Amygdala (tissue), 56 donors: ENCODE results near the gene ARID1B.

Experiments used
- DNase-seq, 56 donors: peaks; one replicate each; lab custom pipeline; 2025; lab: John Stamatoyannopoulos, UW

Gene ARID1B

DNA sequence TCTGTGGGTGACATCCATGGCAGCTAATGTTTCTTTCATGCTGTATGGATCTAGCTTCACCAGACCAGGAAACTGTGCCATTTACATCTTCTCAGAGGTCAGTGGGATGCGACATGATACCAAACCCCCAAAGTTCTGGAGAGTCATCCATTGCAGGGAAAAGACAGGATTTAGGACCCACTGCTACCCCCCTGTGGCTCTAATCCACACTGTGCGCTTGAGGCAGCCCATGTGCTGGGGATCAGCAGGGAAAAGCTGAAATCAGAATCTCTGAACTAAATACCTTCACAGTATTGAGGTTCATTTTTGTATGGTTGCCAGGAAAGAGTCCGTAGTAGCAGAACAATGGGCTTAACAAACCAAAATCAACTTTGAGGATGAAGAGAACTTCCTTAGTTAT, 381.7 kb downstream of the ARID1B start:
- DNase-seq, result no peak

DNA sequence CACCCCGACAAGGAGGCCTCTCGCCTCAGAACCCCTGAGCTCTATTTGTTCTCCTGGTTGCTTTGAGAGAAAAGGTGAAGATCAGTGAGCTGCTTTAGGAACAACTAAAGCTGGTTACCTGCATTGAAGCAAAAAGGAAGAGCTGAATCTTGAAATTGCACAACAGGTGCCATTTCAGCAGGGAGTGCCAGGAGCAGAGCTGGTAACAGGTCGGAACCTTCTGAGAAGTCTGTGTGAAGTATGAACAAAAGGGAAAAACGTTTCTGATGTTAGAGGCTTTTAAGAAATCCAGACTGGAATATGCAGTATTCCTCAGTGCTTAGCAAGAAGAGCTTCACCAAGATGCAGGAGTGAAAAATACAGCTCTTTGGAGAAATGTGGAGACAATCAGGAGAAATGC, 382.2 kb downstream of the ARID1B start:
- no peak for DNase-seq

DNA sequence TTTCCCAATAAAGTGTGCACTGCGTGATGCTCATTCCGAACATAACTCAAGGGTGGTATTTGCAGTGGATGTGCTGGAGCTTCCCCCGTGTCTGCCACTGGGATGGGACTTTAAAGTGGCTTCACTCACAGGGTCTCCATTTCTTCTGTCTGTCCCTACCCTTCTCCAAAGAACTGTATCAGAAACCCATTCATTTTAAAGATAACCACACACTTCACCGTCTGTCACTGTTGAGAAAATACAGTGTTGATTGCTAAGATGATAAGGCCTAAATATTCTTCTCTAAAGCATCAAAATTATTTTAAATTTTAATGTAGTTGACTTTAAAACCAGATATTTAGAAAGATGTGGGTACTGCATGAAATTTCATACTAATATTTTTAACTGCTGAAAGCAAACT, 384.7 kb downstream of the ARID1B start:
- no peak for DNase-seq

DNA sequence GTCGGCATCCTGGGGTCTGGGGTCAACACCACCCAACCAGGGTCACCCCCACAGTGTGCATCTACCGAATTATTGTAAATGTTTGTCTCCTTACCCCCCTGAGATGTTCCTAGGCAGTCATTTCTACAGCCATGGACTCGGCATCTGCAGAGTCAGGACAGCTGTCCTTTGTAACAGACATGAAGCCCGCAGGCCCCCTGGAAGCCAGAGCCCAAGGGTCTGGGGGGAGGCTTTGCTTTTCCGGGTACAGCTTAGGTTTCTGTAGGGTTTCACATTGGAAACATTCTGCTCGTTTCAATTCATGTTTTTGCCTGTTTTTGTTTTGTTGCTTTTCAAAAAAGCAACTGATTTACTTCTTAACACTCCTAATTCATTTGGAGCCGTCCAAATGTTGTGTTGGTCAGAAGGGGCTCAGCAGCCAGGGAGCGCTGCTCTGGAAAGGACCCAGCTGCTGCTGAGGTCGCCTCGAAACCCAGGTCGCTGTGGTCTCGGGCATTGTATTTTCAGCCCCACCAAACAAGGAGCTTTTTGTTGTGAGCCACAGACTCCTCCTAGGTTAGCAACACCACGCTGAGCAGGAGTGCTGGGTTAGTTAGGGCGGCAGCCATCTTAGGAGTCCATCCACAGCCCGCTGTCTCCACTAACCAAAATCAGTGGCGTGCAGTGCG, 385.7 kb downstream of the ARID1B start:
- peak in 16 of 56 donors; percentile 12 to 45 (median 31) for DNase-seq

DNA sequence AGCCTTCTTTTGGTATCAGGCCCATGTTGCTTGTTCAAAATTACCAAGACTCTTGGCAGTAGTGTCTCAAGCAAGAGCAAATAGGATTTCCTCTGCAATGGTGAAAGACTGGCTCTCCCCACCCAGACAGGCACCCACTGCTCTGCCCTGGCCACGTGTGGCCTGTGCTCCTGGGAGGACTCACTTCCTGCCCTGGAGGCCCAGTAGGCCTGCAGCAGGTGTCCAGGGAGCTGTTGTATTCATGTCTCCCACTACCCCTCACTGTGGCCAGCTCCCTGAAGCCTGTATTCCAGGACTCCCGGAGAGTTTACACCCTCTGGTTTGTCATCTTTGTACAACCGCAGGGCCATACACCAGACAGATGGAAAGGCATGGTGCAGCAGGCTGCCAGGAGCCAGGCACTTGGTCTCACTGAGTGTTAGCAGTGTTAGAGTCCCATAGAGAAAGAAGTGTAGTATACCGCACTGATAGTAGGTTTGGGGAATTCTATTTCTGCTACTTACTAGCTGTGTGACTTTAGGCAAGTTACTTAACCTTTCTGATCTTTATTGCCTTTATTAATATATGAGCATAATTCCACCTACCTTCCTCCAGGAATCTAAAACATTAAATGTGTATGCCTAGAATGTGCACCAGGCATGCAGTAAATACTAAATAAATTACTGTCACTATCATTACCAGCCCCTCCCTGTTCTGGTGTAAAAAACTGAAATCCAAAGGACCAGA, 386.4 kb downstream of the ARID1B start:
- DNase-seq, result no peak

DNA sequence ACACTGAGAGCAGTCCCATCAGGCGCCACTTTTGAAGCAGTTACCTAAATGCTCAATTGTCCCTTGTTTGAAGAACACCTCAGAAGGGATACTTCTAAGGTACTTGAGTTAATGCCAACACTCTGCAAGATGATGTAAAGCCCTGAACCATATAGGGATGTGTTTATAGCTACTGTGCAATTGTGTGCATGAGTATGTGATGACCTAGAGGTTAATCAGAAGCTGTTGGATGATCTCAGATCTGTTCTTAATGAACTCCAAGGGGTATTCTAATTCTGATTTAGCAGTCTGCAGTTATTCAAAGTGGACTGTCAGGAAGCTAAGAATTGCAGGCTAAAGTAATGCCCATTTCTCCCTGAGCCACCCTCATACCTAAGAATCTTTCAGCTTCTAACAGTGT, 387.8 kb downstream of the ARID1B start:
- no peak for DNase-seq

DNA sequence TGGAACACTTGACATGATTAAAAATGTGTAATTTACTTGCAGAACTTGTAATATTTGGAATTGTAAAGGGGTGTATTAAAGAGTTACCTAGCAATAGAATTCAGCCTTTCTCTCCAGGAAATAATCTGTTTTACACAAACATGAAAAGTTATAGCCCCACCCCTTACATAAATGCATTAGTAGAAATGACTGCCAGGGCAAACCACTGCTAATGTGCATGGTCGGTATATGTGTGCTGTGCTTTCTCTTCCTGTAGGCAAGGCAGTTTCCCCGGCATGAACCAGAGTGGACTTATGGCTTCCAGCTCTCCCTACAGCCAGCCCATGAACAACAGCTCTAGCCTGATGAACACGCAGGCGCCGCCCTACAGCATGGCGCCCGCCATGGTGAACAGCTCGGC, 389.6 kb downstream of the ARID1B start:
- no peak for DNase-seq

DNA sequence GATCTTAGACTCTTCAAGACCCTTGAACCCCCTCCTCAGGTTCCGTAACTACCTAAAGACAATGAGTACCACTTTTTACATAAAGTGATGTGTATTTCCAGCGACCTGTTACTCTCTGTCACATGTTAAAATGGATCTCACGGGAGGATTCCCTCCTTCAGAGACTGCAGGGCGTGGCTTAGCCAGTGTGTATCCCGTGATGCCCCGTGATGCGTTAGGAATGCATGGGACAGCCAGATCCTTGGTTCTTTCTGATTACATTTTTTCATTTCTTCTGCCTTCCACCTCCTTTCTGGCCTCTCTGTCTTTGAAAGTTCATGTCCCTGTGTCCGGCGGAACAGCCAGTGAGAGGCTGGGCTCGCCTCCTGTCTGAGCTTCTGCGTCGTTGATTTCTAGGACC, 390.7 kb downstream of the ARID1B start:
- no peak for DNase-seq

DNA sequence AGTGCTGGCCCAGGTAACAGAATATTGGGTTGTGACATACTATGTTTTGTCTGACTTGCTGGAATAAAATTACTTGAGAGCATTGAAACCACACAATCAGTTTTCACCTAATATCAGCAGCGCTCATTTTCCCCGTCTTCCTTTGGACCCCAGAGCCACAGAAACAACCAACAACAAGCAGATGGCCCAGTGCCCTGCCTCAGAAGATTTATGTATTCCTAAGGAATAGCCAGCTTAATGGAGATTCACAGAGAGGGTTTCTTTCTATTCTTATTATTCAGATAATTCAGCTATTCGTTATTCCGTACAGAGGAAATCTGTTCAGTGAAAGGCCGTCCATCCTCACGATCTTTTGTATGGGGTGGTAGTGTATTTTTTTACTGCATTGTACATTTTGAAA, 391.3 kb downstream of the ARID1B start:
- DNase-seq, result no peak

DNA sequence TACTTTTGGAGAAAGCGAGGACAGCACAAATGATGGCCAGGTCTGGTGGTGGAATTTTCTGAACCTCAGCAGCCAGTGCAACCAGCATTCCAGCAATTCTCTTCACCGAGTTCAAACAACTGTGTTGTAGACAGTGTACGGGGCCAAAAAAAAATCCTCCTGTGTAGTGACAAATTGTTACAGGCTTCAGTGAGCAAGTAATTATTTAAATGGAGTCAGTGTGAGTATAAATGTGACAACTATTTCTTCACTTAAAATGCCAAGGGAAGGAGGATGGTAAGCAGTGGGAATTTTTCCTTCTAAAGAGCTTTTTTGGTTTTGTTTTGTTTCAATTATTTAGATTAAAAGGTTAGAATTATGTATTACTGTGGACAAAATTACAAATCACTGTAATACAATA, 392.0 kb downstream of the ARID1B start:
- no peak for DNase-seq

DNA sequence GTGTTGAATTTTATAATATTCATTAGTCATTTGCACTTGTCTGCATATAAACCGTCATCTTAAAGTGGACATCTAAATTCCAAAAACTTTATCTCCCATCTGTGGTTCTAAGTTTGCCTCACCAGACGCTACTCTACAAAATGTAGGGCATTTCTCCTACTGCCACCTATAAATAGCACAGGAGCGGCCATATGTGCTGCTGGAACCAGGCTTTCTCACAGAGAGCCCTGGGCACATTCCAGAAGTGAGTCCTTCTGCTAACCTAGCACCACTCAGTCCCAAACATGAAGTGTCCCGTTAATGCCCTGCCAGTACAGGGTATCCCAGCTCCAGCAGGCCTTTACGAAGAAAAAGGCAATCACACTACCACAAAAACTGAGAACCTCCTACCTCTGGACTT, 392.5 kb downstream of the ARID1B start:
- DNase-seq, result no peak

DNA sequence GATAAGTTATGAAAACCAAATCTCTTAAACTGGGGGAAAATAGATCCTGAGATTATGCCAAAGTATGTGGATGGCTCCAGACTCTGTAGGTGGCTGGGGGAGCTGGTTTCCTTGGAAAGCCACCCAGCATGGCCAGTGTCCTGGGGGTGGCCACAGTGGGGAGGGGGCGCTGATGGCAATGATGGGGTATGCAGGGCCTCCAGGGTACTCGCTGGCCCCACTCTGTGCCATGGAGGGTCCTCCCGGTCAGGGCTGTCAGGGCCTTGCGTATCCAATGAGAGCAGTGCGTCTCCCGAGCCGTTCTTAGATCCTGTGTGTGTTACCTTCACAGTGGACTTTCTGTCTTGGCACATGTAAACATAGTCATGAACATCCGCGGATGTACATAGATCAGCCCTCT, 393.4 kb downstream of the ARID1B start:
- no peak for DNase-seq

DNA sequence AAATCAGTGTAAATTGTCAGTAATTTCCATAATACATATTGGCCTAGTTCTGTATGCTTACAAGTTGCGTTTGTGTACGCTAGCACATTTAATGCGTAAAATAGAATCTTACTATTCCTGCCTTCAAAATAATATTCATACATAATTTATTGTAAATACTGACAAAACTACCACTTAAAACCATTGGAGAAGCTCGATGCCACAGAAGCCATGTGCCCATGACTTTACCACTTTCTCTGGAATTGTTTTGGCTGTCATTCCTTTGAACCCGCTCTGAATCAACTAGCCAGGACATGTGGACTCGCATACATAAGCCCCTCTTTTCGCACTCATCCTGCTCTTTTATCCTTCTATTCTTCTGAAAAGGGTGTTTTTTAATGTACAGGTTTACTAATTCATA, 394.6 kb downstream of the ARID1B start:
- DNase-seq, result no peak

DNA sequence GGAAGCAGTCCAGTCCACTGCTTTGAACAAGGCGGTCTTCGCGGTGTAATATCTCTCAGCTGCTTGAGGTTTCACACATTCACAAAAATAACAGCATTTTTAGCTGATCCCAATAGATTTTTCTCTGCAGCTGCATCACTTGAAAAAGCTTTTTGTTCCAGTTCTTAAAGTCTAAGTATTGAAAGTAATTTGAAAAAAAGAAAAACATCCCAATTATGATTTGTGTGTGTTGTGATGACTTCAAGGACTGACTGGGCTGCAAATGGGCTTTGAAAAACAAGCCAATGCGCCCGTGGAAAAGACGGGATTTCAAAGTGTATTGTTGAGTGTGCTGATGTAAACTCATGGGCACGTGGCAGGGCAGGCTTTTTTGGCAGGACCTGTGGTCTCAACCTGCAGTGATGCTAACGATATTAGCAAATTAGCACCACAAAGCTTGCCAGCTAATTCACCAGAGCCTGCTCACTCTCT, 395.1 kb downstream of the ARID1B start:
- DNase-seq, result peak in 17 of 56 donors; percentile 9 to 58 (median 28)

DNA sequence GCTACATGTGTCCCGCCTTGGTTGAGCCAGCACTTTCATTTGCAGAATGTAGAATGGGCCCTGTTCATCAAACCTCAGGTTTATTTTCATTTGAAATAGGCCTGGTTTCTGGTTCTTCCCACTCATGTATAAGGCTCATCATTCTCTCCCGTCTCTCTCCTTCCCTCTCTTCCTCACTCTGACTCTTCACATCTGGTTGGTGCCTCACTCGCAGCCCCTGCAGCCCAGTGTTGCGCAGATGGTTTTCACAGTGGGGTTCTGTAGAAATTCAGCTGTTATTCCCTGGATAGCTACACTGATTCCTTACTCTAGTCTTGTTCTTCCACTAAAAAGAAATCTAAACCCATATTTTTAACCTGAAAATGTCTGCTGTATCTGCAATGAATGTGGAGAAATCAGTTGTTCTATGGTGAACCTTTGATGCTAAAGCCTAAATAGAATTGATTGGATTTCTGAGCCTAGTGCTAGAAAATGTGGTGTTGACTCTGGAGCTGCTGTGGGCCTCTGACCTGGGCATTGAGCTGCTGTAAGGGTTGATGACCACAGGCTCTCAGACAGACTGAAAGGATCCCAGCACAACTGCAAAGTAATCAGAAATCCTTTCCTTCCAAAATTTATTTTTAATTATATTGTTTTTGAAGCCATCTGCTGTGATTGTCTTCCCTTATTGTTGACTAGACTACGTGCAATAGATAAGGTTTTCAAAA, 395.8 kb downstream of the ARID1B start:
- DNase-seq, result no peak

DNA sequence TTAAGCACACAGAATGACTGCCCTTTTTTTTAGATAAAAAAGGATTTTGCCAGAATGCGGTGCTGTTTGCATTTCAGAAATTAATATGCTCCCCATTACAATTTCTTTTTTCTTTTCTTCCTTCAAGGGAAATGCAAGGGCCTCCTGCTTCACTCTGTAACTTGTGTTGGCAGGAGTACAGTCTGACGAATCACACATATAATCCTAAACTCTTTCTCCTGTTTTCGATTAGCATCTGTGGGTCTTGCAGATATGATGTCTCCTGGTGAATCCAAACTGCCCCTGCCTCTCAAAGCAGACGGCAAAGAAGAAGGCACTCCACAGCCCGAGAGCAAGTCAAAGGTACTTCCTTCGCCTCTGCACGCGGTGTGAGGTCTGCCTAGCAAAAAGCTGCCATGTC, 396.6 kb downstream of the ARID1B start:
- no peak for DNase-seq

DNA sequence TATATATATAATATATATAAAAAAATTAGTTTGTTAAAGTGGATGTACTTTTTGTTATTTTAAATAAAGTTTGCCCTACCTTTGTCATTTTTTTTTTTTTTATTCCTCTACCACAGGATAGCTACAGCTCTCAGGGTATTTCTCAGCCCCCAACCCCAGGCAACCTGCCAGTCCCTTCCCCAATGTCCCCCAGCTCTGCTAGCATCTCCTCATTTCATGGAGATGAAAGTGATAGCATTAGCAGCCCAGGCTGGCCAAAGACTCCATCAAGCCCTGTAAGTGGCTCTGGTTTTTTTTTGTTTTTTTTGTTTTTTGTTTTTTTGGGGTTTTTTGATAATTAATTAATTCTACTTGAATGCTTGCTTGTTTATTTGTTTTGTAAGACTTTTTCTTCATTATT, 397.6 kb downstream of the ARID1B start:
- DNase-seq, result no peak

DNA sequence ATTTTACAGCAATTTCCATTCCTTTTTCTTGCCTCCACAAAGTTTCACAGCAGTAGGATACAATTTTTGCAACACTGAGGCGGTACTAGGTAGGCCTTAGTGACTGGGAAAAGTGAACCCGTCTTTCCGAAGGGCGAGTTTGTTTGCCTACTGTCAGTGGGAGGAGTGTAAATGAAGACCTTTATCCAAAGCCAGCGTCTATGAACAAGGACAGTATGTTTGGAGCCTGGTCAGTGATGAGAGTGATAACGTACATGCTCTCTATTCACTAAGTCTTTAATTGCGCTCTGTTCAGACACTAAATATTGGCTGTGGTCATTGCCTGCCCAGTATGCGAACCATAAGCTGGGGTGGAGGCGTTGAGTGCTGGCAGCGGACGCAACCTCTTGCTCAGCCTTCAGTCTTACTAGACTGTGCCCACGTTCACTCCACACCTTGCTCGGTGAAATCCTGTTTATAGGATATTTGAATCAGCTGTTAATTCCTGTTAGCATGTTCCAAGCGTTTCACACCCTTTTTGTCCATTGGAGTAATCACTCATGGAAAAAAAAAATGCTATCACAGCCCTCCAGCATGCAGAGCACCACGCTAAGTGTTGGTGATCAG, 400.7 kb downstream of the ARID1B start:
- no peak for DNase-seq

DNA sequence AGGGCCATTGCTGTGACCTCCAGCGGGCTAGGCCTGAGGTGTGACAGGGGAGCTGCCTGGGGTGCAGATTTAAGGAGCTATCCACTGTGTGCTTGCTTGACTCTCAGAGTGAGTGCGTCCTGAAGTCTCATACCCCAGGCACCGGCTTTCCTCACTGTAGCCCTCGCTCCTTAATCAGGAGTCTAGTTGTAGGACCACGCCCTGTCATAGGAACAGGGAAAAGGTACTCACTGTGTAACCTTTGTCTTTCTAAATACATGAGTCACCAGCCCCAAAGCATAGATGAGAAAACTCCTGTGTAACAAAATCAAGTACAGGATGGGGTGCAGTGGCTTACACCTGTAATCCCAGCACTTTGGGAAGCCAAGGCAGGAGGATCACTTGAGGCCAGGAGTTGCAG, 404.5 kb downstream of the ARID1B start:
- DNase-seq, result no peak

DNA sequence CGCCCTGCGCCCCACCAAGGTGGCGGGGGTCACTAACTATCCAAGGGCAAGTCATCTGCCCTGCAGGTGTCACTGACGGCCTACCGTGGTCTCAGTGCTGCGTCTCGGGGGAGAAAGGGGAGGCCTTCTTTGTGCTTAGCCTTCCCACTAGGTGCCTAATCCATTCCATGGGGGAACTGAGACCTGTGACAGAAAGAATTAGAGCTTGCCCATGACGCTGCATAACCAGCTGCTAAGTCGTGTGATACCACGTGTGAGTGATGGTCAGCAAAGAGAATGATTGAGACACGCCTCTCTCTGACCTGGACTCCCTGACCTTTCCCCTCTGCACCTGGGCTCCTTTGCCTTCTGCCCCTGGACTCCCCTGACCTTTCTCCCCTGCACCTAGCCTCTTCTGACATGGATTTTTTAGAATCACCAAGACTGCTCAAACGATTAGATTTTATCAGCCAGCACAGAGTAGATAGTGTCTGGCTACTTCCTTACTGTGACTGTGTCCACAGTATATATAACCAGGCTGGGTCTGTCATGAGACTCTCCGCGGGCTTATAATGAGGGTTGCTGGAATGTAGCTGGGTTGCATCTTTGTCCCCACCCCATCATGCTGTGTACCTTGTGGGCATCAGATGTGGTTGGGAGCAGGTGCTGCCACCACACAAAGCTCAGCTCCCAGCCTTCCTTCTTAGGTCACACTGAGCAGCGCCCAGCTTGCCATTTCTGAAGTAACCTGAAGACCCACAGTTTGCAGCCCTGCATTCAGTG, 405.5 kb downstream of the ARID1B start:
- DNase-seq, result no peak
